Measurements from ENCODE around the gene PHKB. TPM values are rescaled to one million over a fixed set of nuclear protein-coding genes. Genes with fewer than 3 reads are reported as not detected.

The PHKB gene
- total RNA-seq, 1 experiment from 2014 or later, result 81.3 TPM

- no peaks in the 10 kb centered on the region for H3K27me3 ChIP-seq (ENCODE audit: insufficient read depth, low read depth)
- TF ChIP-seq, protein P1, sequence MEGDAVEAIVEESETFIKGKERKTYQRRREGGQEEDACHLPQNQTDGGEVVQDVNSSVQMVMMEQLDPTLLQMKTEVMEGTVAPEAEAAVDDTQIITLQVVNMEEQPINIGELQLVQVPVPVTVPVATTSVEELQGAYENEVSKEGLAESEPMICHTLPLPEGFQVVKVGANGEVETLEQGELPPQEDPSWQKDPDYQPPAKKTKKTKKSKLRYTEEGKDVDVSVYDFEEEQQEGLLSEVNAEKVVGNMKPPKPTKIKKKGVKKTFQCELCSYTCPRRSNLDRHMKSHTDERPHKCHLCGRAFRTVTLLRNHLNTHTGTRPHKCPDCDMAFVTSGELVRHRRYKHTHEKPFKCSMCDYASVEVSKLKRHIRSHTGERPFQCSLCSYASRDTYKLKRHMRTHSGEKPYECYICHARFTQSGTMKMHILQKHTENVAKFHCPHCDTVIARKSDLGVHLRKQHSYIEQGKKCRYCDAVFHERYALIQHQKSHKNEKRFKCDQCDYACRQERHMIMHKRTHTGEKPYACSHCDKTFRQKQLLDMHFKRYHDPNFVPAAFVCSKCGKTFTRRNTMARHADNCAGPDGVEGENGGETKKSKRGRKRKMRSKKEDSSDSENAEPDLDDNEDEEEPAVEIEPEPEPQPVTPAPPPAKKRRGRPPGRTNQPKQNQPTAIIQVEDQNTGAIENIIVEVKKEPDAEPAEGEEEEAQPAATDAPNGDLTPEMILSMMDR (conservative IDR thresholded peaks at IDR 0.05), result no peak
- TF ChIP-seq EZH2 (IDR thresholded peaks at IDR 0.05; ENCODE audit: low read depth), result no peak
- H4K20me1 ChIP-seq (ENCODE audit: insufficient read depth), result no peaks in the 10 kb centered on the region
- H3F3A ChIP-seq (ENCODE audit: insufficient read depth, low read depth), result peaks cover 16% of the 10 kb centered on the region; the same call in 1 of the 2 replicates
- no peak overlapping the region for H3K4me2 ChIP-seq
- intact Hi-C loops (cut with micrococcal nuclease; ENCODE audit: unreplicated experiment), result no loop called here
- no peak overlapping the region for H3K27ac ChIP-seq
- H3K9me2 ChIP-seq (ENCODE audit: insufficient read depth), result no peaks in the 10 kb centered on the region
- BruUV-seq (replicated peaks), result no TSS peak
- ChIA-PET CTCF (no interaction called here), POLR2A (ENCODE audit: unreplicated experiment) (no interaction called here)
- H3K36me3 ChIP-seq (ENCODE audit: low read depth), result no peaks in the 10 kb centered on the region
- no peaks in the 10 kb centered on the region; the same call in 1 of the 2 replicates for H3K9me3 ChIP-seq (ENCODE audit: insufficient read depth, low read depth)
- H3K4me3 ChIP-seq, result no peak overlapping the region
- H3K4me1 ChIP-seq (replicated peaks; ENCODE audit: insufficient read depth), result peaks cover 22% of the 10 kb centered on the region
- DNase-seq, result no peak
- H3K79me2 ChIP-seq (ENCODE audit: low read depth), result no peaks in the 10 kb centered on the region
- no peak overlapping the region for H2AFZ ChIP-seq
Observed at GRCh38 chr16:47728205-47728604, 267.1 kb downstream of the PHKB start.

DNA sequence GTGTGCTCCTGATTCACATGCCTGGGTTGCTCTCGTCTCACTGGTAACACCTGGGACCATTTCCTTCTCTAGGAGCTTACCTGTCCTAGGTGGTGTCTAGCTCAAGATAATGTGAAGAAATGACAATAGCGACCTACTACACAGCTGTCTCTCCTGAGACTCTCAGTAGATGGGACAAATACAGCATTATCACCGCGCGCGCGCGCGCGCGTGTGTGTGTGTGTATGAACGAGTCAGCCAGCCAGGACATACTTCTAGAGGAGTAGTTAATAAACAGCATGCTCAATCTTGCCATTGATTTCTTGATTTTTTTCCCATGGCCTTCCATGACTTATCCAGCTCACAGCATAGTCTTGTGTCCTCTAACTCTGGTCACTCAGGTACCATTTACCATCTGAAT, 268.6 kb downstream of the PHKB start:
- Histone ChIP-seq H3F3A (ENCODE audit: insufficient read depth, low read depth) (peaks cover 16% of the 10 kb centered on the region; the same call in 1 of the 2 replicates), H3K9me2 (ENCODE audit: insufficient read depth) (no peaks in the 10 kb centered on the region), H3K4me1 (replicated peaks; ENCODE audit: insufficient read depth) (peaks cover 37% of the 10 kb centered on the region), H3K4me3 (no peak overlapping the region), H3K4me2 (no peak overlapping the region), H3K79me2 (ENCODE audit: low read depth) (no peaks in the 10 kb centered on the region), H3K27ac (no peak overlapping the region), H3K9me3 (ENCODE audit: insufficient read depth, low read depth) (no peaks in the 10 kb centered on the region; the same call in 1 of the 2 replicates), H3K27me3 (ENCODE audit: insufficient read depth, low read depth) (no peaks in the 10 kb centered on the region), H4K20me1 (ENCODE audit: insufficient read depth) (no peaks in the 10 kb centered on the region), H2AFZ (no peak overlapping the region), H3K36me3 (ENCODE audit: low read depth) (no peaks in the 10 kb centered on the region)
- CTCF ChIA-PET, result no interaction called here
- intact Hi-C loops (cut with micrococcal nuclease; ENCODE audit: unreplicated experiment), result no loop called here
- BruUV-seq (replicated peaks), result no TSS peak
- POLR2A ChIA-PET (ENCODE audit: unreplicated experiment), result no interaction called here
- TF ChIP-seq, protein P1 (conservative IDR thresholded peaks at IDR 0.05), result no peak
- no peak for TF ChIP-seq EZH2 (IDR thresholded peaks at IDR 0.05; ENCODE audit: low read depth)
- no peak for DNase-seq

DNA sequence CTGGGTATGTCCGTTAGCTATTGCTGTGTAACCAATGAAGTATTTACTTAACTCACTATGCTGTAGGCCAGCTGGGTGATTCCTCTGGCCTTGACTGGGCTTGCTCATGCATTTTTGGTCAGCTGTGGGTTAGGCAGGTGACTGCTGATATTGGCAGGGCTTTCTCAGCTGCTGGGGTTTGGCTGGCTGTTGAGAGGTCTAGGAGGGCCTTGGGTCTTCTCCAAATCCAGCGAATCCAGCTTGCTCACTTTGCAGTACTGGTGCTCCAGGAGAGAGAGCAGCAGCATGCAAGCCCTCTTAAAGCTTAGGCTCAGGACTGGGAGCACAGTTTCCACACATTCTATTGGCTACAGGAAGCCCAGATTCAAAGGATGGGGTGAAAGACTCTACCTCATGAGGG, 270.1 kb downstream of the PHKB start:
- CTCF ChIA-PET, result no interaction called here
- intact Hi-C loops (cut with micrococcal nuclease; ENCODE audit: unreplicated experiment), result no loop called here
- H3K27ac ChIP-seq, result no peak overlapping the region
- H3K79me2 ChIP-seq (ENCODE audit: low read depth), result no peaks in the 10 kb centered on the region
- peaks cover 50% of the 10 kb centered on the region for H3K4me1 ChIP-seq (replicated peaks; ENCODE audit: insufficient read depth)
- H3K4me2 ChIP-seq, result no peak overlapping the region
- H4K20me1 ChIP-seq (ENCODE audit: insufficient read depth), result no peaks in the 10 kb centered on the region
- POLR2A ChIA-PET (ENCODE audit: unreplicated experiment), result no interaction called here
- peaks cover 16% of the 10 kb centered on the region; the same call in 1 of the 2 replicates for H3F3A ChIP-seq (ENCODE audit: insufficient read depth, low read depth)
- no peaks in the 10 kb centered on the region for H3K27me3 ChIP-seq (ENCODE audit: insufficient read depth, low read depth)
- TF ChIP-seq, protein P1 (conservative IDR thresholded peaks at IDR 0.05), result no peak
- TF ChIP-seq EZH2 (IDR thresholded peaks at IDR 0.05; ENCODE audit: low read depth), result no peak
- no peak overlapping the region for H2AFZ ChIP-seq
- H3K36me3 ChIP-seq (ENCODE audit: low read depth), result no peaks in the 10 kb centered on the region
- no peak for DNase-seq
- no peak overlapping the region for H3K4me3 ChIP-seq
- H3K9me3 ChIP-seq (ENCODE audit: insufficient read depth, low read depth), result no peaks in the 10 kb centered on the region; the same call in 1 of the 2 replicates
- H3K9me2 ChIP-seq (ENCODE audit: insufficient read depth), result no peaks in the 10 kb centered on the region
- BruUV-seq (replicated peaks), result no TSS peak

Measured in PC-9 (cell line).